ENCODE measurements around the gene TRIP10.

The TRIP10 gene

DNA sequence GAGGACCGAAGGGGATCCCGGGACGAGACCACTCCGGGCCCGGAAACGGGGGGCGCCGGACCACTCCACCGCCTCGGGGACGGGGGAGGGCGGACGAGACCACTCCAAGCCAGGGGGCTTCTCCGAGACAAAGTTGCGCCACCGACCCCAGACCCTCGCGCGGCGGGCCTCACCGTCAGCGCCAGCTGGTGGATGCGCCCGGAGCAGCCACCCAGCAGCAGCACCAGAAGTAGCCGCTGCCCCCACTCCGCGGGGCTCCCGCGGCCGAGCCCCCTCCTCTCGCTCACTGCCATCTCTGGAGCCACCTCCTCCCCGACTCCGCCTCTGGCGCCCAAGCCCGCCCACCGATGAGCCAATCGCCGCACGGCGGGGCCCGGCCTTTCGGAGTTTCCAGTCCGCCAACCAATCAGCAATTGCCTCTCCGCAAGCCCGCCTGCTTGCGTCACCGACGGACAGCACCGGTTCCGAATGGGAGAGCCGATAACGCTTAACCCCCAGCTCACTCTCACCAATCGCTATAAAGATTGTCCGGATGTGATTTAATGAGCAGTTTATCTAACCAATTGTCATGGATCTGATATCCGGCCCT, 2.1 kb upstream of the TRIP10 start, which contains the start of gene GPR108:
Gene GPR108, minus strand, starts transcription at position 297 of the 589 bp plus-strand sequence. Its CDS starts 4 bp downstream, at position 293.
- peak; percentile 100 for DNase-seq
- H3K14ac ChIP-seq (ENCODE audit: low read length in 2 of 2): peak within 1 kb of the TSS in 1 of 2 experiments; percentile 90
- peak within 1 kb of the TSS; percentile 97 for H3K4me2 ChIP-seq (ENCODE audit: low read length, poor library complexity, severe bottlenecking)
- H3K9me3 ChIP-seq (ENCODE audit: control insufficient read depth, low read length): no peaks in the 10 kb centered on the region
- H4K8ac ChIP-seq (ENCODE audit: low read length): peak within 1 kb of the TSS; percentile 97
- H3K27me3 ChIP-seq (ENCODE audit: control insufficient read depth in 1 of 2, insufficient read depth in 1 of 2, low read length in 2 of 2): no peaks in the 10 kb centered on the region
- peak within 1 kb of the TSS; percentile 100 for H2BK15ac ChIP-seq (ENCODE audit: low read depth, poor library complexity, severe bottlenecking)
- H4K91ac ChIP-seq (ENCODE audit: low read length): peak within 1 kb of the TSS; percentile 99
- peak within 1 kb of the TSS; percentile 95 for H2BK120ac ChIP-seq (ENCODE audit: low read depth, low read length)
- H3K27ac ChIP-seq (ENCODE audit: low read length, poor library complexity, severe bottlenecking): peak within 1 kb of the TSS; percentile 75
- H3K9ac ChIP-seq (ENCODE audit: low read length): peak within 1 kb of the TSS; percentile 97
- H2BK12ac ChIP-seq (ENCODE audit: low read length in 2 of 2): peak within 1 kb of the TSS; percentile 65 to 73
- peak within 1 kb of the TSS; percentile 94 to 99 for H3K4ac ChIP-seq (ENCODE audit: low read depth in 1 of 2, low read length in 2 of 2)
- peak within 1 kb of the TSS; percentile 93 for H2AK5ac ChIP-seq (ENCODE audit: low read length, severe bottlenecking)
- under 1% methylated on average over 50 of the region's 55 CpGs for WGBS
- no peak within 1 kb of the TSS for H3K23ac ChIP-seq (ENCODE audit: low read length in 2 of 2)
- peak within 1 kb of the TSS; percentile 100 for H2BK5ac ChIP-seq (ENCODE audit: low read depth, low read length, poor library complexity, severe bottlenecking)
- H3K18ac ChIP-seq (ENCODE audit: low read depth in 1 of 2, low read length in 2 of 2): peak within 1 kb of the TSS; percentile 98 to 99
- H3K4me3 ChIP-seq (ENCODE audit: insufficient read depth in 1 of 2, low read depth in 1 of 2, low read length in 2 of 2): peak within 1 kb of the TSS; percentile 87 to 93
- peaks cover 21 to 25% of the 10 kb centered on the region in 2 experiments for H3K36me3 ChIP-seq (ENCODE audit: control insufficient read depth in 1 of 2, insufficient read depth in 2 of 2, low read depth in 1 of 2, low read length in 2 of 2)
- peaks cover 22% of the 10 kb centered on the region for H3K79me1 ChIP-seq (replicated peaks; ENCODE audit: low read length, poor library complexity, severe bottlenecking)
- H2AFZ ChIP-seq (ENCODE audit: low read depth, low read length): peak within 1 kb of the TSS; percentile 96
- peaks cover 38% of the 10 kb centered on the region for H3K4me1 ChIP-seq (ENCODE audit: control insufficient read depth, insufficient read depth, low read depth, low read length)

DNA sequence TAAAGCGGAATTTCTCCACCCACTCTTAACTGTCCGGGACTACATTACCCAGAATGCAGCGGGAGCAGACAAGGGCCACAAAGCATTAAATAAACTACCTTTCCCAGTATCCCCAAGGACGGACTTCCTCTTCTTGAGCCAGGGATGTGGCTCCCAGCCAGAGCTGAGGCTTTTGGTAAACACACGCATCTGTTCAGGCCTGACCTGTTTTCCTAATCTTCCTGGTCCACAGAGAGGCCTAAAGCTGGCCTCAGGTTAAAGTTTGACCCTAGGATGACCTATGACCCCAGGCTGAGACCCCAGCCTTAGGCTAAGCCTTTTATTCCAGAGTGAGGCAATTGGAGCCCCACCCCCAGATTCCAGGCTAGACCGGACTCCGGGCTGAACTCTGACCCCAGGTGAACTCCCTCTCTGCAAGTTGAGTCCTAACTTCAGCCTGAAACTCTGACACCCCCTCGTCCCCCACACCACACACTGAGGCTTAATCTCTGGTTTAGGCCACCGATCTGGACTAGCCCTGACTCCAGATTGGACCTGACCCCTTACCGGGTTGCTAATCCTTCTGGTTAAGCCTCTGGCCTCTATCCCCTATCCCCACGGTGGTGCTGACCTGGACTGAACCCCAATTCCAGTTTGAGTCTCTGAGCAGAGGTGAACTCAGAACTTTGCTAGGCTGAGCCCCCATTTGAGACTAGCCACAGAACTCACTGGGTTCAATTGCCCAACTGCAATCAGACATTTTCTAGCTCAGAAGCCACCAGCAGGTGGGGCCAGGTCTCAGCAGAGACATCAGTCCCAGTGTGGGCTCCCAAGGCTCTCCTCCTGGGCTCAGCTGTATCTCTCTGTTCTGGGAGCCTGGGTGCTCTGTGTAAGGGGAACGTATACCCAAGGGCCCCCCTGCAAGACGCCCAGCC, 1.4 kb upstream of the TRIP10 start:
- WGBS: 22% methylated on average over 13 of the region's 13 CpGs
- peak overlapping the region; percentile 69 to 89 for H3K18ac ChIP-seq (ENCODE audit: low read depth in 1 of 2, low read length in 2 of 2)
- H3K27me3 ChIP-seq (ENCODE audit: control insufficient read depth in 1 of 2, insufficient read depth in 1 of 2, low read length in 2 of 2): no peaks in the 10 kb centered on the region

DNA sequence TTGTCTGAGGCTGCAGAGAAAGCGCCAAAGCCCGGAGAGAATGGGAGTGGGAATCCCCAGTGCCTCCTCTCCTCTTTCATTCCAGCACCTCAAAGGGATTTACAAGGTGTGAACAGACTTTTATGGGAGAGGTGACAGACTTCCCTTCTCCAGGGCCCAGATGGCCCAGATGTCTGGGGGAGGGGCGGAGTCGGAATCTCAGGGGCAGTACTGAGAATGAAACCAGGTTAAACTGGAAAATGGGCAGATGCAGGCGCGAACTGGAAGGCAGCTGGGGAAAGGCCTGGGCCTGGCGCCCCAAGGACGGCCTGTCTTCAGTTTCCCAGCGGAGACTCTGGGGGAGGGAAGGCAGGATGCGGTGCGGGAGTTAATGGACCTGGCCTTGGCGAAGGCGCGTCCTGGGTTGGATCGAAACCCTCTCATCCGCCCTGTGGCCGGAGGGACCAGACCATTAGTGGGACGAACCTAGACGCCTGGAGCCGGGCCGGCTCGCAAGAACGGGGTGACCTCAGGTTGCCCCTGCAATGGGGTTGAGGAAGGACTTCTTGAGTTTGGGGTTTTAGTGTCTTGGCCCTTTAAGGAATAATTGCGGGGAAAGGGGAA, 592 bp upstream of the TRIP10 start:
- Histone ChIP-seq H3K4me3 (ENCODE audit: insufficient read depth in 1 of 2, low read depth in 1 of 2, low read length in 2 of 2) (peak overlapping the region in 1 of 2 experiments; percentile 70), H3K18ac (ENCODE audit: low read depth in 1 of 2, low read length in 2 of 2) (peak overlapping the region; percentile 46 to 89), H3K4me1 (ENCODE audit: control insufficient read depth, insufficient read depth, low read depth, low read length) (peaks cover 41% of the 10 kb centered on the region), H2BK120ac (ENCODE audit: low read depth, low read length) (peak overlapping the region; percentile 81), H3K9ac (ENCODE audit: low read length) (peak overlapping the region; percentile 86), H2BK12ac (ENCODE audit: low read length in 2 of 2) (peak overlapping the region; percentile 3 to 38), H3K79me1 (replicated peaks; ENCODE audit: low read length, poor library complexity, severe bottlenecking) (peaks cover 22% of the 10 kb centered on the region), H3K27me3 (ENCODE audit: control insufficient read depth in 1 of 2, insufficient read depth in 1 of 2, low read length in 2 of 2) (no peaks in the 10 kb centered on the region), H3K14ac (ENCODE audit: low read length in 2 of 2) (peak overlapping the region in 1 of 2 experiments; percentile 71), H3K23ac (ENCODE audit: low read length in 2 of 2) (no peak overlapping the region), H2AK5ac (ENCODE audit: low read length, severe bottlenecking) (no peak overlapping the region), H2AFZ (ENCODE audit: low read depth, low read length) (peak overlapping the region; percentile 44), H3K4me2 (ENCODE audit: low read length, poor library complexity, severe bottlenecking) (peak overlapping the region; percentile 69), H3K9me3 (ENCODE audit: control insufficient read depth, low read length) (no peaks in the 10 kb centered on the region), H2BK5ac (ENCODE audit: low read depth, low read length, poor library complexity, severe bottlenecking) (no peak overlapping the region), H4K8ac (ENCODE audit: low read length) (peak overlapping the region; percentile 98), H2BK15ac (ENCODE audit: low read depth, poor library complexity, severe bottlenecking) (peak overlapping the region; percentile 55), H3K4ac (ENCODE audit: low read depth in 1 of 2, low read length in 2 of 2) (peak overlapping the region; percentile 45 to 96), H3K36me3 (ENCODE audit: control insufficient read depth in 1 of 2, insufficient read depth in 2 of 2, low read depth in 1 of 2, low read length in 2 of 2) (peaks cover 19 to 25% of the 10 kb centered on the region in 2 experiments), H3K27ac (ENCODE audit: low read length, poor library complexity, severe bottlenecking) (peak overlapping the region; percentile 72), H4K91ac (ENCODE audit: low read length) (peak overlapping the region; percentile 22)
- no peak for DNase-seq
- 15% methylated on average over 23 of the region's 24 CpGs for WGBS

More for the DNA sequence above, 1.4 kb upstream of the TRIP10 start:
- Histone ChIP-seq H4K8ac (ENCODE audit: low read length) (peak overlapping the region; percentile 93), H4K91ac (ENCODE audit: low read length) (peak overlapping the region; percentile 67), H3K23ac (ENCODE audit: low read length in 2 of 2) (no peak overlapping the region), H3K9me3 (ENCODE audit: control insufficient read depth, low read length) (no peaks in the 10 kb centered on the region), H2BK15ac (ENCODE audit: low read depth, poor library complexity, severe bottlenecking) (no peak overlapping the region), H3K4ac (ENCODE audit: low read depth in 1 of 2, low read length in 2 of 2) (peak overlapping the region; percentile 9 to 63), H2BK12ac (ENCODE audit: low read length in 2 of 2) (peak overlapping the region in 1 of 2 experiments; percentile 65), H3K14ac (ENCODE audit: low read length in 2 of 2) (peak overlapping the region in 1 of 2 experiments; percentile 4), H3K4me3 (ENCODE audit: insufficient read depth in 1 of 2, low read depth in 1 of 2, low read length in 2 of 2) (peak overlapping the region in 1 of 2 experiments; percentile 70), H3K4me2 (ENCODE audit: low read length, poor library complexity, severe bottlenecking) (peak overlapping the region; percentile 26), H3K79me1 (replicated peaks; ENCODE audit: low read length, poor library complexity, severe bottlenecking) (peaks cover 20% of the 10 kb centered on the region), H3K27ac (ENCODE audit: low read length, poor library complexity, severe bottlenecking) (peak overlapping the region; percentile 72), H2BK120ac (ENCODE audit: low read depth, low read length) (no peak overlapping the region), H2AFZ (ENCODE audit: low read depth, low read length) (peak overlapping the region; percentile 53), H3K9ac (ENCODE audit: low read length) (peak overlapping the region; percentile 86), H2BK5ac (ENCODE audit: low read depth, low read length, poor library complexity, severe bottlenecking) (peak overlapping the region; percentile 59), H3K36me3 (ENCODE audit: control insufficient read depth in 1 of 2, insufficient read depth in 2 of 2, low read depth in 1 of 2, low read length in 2 of 2) (peaks cover 19 to 25% of the 10 kb centered on the region in 2 experiments), H2AK5ac (ENCODE audit: low read length, severe bottlenecking) (peak overlapping the region; percentile 93), H3K4me1 (ENCODE audit: control insufficient read depth, insufficient read depth, low read depth, low read length) (peaks cover 42% of the 10 kb centered on the region)
- DNase-seq: peak; percentile 86

All from mesenchymal stem cell (in vitro differentiated cells and primary cell).